ENCODE measurements around the gene TBX4.
"Not testable (repeated sequence)": the region's sequence is repeated elsewhere in the genome, so short reads cannot be mapped to it uniquely, and the experiment has no call there.

Gene TBX4

DNA sequence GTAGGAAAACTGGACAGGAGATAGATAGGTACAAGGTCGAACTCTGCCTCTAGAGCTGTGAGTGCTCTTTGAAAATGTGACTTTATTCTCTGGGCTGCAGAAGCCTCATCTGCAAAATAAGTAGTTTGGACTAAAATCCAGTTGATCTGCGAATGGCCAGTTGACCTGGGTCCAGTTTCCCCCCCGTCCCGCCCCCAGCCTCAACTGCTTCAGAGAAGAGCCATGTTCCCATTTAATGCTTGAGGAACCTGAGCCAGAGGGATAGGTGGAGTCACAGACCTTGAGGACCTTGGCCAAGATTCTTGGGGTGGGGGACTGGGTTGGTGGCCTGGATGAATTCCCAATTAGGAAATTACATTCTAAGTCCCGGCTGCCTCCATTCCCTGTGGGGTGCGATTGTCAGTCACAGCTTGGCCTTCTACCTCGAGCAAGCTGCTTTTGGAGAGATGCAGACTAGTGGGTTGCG lies 38.5 kb upstream of the TBX4 start:
- DNase-seq: no peak

DNA sequence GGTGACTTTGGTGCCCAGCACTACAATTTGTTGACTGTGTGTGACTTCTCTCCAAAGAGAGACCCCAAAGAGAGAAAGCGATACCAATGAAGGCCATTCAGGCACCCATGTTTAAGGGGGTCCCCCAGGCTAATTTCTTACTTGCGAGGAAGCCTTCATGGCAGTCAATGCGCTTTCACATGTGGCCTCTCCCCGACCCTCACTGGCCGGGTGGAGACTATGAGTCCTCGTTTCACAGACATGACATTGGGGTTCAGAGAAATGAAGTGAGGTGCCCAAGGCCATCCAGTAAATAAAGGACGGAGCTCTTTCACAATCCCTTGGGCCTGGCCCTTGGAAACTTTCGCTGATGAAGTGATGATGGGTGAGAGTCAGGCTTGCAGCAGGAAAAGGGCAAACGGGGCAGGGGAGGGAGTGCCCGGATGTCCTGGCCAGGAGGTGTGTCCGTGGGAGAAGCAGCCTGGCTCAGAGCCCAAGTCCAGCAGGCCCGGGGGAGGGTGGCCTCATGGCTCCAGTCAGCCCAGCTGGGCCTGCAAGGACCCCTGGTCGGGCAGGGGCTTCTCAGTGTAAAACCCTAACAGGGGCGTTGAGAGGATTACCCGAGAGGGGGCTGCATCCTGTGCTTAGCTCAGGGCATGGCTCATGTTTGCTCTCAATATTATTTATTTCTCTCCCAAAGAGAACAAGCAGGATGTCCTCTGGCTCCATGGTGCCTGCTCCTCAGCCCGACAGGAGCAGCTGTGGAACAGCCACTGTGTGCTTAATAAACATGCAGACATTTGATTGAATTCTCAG lies 37.9 kb upstream of the TBX4 start:
- DNase-seq: no peak

- no peak for DNase-seq
Measured at GRCh38 chr17:61414936-61415251, 37.3 kb upstream of the TBX4 start.

DNA sequence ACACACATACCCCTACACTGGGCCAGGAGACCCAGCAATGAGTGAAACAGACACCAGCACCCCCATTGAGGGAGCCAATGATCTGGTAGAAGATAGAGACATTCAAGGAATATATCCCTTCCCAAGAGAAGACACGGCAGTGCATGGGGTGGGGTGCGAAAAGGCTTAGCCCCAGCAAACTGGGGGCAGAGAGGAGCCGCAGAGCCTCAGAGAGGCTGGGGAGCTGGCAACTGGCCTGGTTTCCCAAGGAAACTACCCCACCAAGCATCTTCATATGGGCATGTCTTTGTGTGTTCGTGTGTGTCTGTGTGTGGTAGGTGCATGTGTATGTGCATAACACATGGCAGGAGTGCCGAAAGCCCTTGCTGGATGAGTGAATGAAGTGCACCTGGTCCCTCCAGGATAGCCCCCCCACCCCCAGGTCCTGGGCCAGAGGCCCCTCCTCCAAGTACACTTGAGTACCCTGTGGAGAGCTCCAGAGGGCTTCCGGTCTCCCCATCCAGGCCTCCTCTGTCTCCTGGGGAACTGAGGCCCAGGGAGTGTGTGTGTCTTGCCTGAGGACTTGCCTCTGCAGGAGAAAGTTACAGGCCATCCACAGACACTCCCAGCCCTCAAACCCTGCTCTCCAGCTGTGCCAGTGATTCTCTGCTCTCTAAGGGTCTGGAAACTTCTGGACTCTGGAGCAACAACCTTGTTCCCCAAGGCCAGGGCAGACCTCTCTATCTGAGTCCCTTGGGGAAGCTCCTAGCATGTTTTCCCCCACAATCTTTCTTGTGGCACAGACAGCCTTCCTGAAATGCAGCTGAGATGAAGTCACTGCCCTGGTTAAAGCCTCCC lies 36.6 kb upstream of the TBX4 start:
- DNase-seq: no peak

DNA sequence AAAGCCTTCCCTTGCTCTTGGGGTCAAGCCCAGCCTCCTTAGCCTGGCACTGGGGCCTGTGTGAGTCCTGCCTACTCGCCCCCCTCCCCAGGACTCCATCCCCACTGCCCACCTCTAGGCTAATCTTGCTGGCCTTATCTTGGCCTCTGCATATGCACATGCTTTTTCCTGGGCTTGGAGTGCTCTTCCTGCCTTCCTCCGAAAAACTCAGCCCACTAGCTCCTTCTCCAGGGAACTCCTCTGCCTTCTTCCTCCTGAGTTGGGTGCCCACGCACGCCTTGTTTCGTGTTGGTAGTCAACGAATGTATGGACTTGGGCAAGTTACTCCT lies 36.0 kb upstream of the TBX4 start:
- no peak for DNase-seq

GRCh38 chr17:61416540-61417363 lies 35.5 kb upstream of the TBX4 start:
- DNase-seq: peak; percentile 21

DNA sequence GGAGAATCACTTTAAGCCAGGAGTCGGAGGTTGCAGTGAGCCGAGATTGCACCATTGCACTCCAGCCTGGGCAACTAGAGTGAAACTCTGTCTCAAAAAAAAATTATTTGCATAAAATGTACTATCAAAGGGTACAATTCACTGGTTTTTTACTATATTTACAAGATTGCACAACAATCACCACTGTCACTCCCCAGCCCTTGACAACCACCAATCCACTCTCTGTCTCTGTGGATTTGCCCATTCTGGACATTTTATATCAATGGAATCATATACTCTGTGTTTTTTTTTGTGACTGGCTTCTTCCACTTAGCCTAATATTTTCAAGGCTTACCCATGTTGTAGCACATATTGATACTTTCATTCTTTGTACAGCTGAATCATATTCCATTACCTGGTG lies 33.8 kb upstream of the TBX4 start:
- no peak for DNase-seq

GRCh38 chr17:61419496-61420046 lies 32.7 kb upstream of the TBX4 start:
- DNase-seq: no peak

GRCh38 chr17:61420052-61420451 lies 32.2 kb upstream of the TBX4 start:
- no peak for DNase-seq

- DNase-seq: no peak
Measured at GRCh38 chr17:61420745-61421398, 31.4 kb upstream of the TBX4 start.

- DNase-seq: no peak
Measured at GRCh38 chr17:61421460-61421859, 30.8 kb upstream of the TBX4 start.

DNA sequence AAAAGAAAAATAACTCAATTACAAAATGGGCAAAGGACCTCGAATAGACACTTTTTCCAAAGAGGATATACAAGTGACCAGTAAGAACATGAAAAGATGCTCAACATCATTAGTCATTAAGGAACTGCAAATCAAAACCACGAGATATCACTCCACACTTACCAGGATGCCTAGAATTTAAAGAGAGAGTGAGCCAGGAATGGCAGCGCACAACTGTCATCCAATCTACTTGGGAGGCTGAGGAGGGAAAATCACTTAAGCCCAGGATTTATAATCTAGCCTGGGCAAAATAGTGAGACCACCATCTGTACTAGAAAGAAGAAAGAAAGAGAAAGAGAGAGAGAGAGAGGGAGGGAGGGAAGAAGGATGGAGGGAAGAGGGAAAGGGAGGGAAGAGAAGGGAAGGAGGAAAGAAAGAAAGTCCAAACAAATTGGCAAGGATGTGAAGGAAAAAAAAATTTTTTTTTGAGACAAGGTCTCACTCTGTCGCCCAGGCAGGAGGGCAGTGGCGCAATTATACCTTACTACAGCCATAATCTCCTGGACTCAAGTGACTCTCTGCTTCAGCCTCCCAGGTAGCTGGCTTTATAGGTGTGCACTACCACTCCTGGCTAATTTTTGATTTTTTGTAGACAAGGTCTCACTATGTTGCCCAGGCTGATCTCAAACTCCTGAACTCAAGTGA lies 30.0 kb upstream of the TBX4 start:
- no peak for DNase-seq

DNA sequence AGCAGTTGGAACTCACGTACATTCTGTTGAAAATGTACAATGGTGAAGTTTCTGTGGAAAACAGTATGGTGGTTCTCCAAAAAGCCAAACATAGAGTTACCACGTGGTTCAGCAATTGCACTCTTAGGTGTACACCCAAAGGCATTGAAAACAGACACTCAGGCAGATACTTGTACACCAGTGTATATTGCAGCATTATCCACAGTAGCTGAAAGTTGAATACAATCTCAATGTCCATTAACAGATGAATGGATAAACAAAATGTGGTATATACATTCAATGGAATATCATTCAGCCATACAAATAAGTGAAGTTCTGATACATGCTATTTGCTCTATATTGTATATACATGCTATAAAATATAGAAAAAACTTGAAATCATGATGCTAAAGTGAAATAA lies 29.4 kb upstream of the TBX4 start:
- DNase-seq: no peak

DNA sequence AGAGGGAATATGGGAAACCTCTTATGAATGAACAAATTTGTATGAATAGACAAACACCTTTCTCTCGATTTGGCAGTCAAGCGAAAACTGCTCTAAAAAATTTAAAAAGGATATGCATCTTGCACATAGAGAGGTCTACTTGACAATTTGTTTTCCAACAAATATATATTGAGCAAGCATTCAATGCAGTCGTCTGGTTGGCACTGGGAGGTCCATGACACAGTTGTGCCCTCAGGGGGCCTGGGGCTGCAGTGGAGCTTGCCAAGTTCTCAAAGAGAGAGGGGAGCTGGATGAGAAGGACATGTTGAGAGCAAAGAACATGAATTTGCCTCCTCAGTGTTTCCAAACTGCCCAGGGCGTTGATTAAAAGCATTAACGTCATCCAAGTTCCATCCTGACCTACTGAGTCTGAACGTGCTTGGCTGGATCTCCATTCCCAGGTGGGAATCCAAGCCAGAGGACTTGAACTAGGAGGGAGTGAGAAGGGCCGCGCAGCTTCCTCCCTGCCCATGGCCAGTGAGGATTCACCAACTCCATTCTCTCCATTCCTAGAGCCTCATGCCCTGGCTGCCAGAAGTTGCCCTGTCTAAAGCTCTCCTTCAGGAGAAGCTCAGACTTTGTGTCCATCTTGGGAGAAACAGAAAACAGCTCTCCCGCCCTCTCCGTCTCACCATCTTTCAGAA lies 28.1 kb upstream of the TBX4 start:
- no peak for DNase-seq

DNA sequence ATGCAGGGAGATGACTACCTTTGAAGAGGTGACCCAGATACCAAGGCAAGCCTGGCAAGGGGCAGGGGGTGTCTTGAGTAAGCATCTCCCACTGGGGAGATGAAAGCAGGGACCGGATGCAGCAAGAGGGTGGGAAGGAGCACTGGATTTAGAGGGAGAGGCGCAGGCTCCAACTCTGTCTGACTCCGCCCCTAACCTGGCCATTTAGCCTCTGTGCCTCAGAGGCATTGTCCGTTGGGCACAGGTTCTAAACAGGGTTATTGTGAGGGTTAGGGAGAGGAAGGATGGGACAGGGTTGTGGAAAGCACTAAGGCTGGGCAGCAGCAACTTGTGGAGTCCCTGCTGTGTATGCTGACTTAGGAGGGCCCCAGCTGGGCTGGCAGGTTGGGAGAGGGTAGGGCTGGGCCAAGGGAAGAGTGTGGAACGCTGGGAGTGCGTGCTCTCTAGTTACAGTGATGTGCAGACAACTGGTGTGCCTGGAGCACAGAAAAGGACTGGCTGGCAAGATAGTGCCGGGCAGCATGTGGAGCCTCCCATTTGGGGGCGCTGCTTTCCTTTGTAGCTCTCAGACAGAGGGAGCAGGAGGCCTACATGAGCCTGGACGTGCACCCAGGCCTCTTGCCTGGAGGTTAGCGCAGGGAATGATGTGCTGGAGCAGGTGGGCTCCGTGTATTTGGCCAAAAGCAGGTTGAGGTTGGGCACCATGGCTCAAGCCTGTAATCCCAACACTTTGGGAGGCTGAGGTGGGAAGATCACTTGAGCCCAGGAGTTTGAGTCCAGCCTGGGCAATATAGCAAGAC lies 26.3 kb upstream of the TBX4 start:
- DNase-seq: no peak

- no peak for DNase-seq
Measured at GRCh38 chr17:61426482-61427304, 25.5 kb upstream of the TBX4 start.

- DNase-seq: no peak
Measured at GRCh38 chr17:61427567-61427966, 24.7 kb upstream of the TBX4 start.

DNA sequence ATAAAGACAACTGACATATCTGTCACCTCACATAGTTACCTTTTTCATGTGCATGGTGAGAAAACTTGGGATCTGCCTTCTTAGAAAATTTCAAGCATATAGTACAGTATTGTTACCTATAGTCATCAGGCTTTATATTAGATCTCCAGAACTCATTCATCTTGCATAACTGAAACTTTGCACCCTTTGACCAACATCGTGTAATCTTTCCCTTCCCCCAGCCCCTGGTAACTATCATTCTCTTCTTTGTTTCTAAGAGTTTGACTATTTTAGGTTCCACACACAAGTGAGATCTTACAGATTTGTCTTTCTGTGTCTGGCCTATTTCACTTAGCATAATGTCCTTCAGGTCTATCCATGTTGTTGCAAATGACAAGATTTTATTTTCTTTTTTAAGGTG lies 22.9 kb upstream of the TBX4 start:
- no peak for DNase-seq

GRCh38 chr17:61429831-61430230 lies 22.4 kb upstream of the TBX4 start:
- DNase-seq: not testable (repeated sequence)
